GM21529 (cell line): ENCODE results near the gene PHAF1.

Experiments used
- ATAC-seq: cut with Tn5 transposase; IDR thresholded peaks from one replicate; pipeline ENCODE4 v1.9.1; 2021; ENCODE audit not compliant: unreplicated experiment

Gene PHAF1

DNA sequence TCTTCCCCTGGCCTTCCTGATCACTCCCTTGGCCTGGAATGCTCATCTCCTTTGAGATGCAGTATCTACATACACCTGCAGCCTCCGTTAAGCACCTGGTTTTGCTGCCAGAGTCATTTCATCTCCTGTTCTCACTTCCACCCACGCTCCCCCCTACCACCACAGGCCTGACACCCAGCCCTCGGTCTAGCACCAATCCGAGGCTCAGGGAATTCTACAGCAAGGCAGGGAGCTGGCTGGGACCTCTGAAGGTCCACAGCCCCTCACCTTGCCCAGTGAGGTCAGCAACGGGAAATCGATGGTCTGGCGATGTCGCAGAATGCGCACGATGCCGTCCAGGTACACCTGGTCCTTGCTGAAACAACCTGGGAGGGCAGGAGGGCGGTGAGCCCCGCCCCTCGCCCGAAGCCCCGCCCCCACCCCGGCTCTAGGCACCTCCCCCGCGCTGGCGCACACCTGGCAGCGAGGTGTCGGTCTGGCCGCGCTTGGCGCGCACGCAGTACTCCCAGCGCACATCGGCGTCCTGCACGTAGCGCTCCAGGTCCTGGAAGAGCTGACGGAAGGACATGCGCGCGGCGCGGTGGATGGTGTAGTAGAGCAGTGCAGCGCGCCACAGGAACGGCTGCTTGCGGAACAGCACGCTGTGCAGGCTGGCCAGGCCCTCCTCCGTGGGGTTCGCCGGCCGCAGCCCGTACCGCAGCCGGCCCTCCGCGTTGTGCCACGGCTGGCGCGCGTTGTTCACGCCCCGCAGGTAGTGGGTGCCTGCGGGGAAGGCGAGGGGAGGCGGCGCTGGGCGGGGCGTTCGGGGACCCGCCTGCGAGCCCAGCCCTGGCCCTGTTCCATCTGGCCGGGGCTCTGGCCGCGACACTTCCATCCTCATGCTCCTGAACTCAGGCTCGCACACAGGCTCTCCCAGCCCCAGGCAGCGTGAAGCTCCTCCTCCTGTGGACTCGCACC is 68.3 kb downstream of the PHAF1 start:
- ATAC-seq: no peak

DNA sequence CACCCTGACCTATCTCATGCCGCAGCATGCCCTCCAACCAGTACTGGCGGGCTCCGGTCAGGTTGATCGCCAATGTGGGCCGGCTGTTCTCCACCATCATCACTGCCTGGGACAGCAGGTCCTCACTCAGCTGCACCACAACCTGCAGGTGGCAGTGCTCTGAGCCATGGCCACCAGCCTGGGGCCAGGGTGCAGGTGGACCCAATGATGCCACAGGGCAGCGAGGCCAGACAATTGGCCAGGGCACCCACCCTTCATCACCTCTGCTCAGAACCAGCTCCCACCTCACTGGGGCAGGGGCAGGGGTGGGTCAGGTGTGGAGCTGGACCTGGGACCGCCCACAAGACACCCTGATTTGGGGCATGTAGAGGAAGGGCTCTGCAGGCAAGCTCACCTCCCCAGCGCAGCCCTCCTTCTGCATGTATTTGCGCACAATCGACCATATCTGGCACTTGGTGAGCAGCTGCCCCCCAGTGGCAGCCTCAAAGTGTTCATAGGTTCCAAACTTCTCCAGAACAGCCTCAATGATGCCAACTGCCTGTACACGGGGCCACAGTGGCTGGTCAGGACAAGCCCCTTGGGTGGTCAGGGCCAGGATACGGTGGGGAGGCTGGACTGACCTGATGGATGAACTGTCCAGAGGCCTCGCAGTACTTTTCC is 69.8 kb downstream of the PHAF1 start:
- ATAC-seq: no peak

DNA sequence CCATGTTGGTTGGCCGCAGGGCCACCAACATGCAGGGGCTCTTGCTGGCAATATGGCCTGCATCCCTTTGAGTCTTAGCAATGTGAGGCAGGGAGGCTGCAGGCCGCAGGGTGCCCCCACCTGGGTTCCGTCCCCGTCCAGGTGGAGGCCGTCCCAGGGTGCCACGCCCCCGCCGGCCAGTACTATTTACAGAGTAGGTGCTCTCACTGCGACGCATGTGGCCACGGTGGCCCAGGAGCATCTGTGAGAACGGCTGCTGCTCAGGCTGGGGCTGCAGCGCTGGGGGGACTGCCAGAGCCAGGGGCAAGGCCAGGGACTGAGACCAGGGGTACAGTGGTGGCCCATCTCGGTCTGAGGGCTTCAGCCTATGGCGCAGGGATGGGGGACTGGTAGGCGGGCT is 70.4 kb downstream of the PHAF1 start:
- ATAC-seq: no peak

DNA sequence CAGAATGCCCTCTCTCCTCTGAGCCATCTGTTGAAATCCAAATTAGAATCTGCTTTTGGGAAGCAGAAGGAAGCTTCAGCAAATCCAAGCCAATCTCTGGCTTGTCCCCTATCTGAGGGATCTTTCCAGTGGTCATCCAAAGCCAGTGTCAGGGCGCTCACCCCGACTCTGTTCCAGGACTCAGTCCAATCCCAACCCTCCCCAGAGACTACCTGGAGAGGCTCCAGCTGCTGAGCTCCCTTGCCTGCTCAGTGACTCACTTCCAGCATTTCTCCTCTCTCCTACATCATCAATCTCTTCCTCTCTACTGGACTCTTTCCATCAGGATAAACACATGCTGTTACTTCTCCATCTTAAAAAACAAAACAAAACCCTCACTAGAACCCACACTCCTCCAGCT is 71.6 kb downstream of the PHAF1 start:
- no peak for ATAC-seq

DNA sequence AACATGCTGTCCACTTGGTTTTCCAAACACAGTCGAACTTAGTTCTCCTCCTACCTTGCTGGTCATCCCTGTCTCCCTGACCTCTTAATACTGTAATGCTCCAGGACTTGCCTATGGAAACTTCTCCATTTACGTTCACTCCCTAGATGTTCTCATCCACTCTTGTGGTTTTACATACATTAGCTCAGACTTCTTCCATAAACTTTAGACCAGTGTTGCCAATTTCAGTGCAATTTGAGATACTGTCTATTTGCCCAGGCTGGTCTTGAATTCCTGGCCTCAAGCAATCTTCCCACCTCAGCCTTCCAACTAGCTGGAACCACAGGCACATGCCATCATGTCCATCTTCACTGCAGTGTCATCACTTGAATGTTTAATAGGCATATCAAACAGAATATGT is 72.5 kb downstream of the PHAF1 start:
- no peak for ATAC-seq

DNA sequence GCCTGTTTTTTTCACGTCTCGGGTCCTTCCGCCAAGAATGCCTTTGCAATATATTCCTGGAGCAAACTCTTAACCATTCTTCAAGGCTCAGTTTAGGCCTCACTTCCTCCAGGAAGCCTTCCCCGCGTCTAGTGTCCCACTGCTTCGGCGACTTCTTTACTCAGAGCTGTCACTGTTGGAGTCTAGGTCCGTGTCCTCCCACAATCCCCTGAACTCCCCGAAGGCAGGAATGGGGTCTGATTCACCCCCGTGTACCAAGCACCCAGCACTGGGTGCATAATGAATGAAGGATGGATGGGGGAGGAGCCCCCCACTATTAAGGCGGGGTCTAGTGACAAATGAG is 73.5 kb downstream of the PHAF1 start:
- no peak for ATAC-seq

DNA sequence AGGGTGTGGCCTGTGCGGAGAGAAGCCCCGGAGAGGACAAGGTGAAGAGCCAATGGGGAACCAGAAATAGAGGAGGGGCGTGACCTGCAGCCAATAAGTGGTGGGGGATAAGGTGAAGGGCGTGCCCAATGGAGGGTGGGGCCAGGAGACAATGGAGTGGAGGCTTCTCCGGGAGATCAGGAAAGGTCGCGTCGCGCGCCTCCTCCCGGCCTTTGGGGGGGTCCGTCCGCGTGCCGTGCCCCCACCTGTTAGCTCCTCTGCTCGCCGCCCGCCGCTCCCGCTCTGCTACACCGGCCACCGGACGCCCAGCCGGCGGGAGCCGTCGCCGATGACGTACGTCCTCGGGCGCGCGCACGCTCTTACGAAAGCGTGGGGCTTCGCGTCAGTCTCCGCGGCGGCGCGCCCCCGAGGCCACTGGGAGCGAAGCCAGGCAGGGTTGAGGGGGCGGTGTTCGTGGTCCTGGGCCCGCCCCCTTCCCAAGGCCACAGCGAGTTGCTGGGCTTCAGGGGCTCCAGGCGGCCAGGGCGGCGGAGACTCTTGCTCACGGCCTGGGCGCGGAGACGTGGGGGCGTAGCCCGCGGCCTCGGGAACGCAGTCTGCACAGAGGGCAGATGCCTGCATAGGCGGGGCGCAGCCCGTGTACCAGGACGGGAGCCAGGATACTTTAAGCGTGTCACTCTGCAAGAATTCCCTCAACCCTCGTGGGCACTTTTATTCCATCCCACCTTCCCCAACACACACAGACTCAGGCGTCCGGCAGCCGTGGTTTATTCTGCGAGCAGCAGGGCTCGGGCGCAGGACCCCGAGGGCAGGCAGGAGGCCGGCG is 74.1 kb downstream of the PHAF1 start, which contains the start of gene MATCAP1:
MATCAP1 (minus strand) TSS at position 337 of the 826 bp plus-strand sequence. CDS start 3,353 bp downstream, outside the sequence.
- ATAC-seq: peak; percentile 91

DNA sequence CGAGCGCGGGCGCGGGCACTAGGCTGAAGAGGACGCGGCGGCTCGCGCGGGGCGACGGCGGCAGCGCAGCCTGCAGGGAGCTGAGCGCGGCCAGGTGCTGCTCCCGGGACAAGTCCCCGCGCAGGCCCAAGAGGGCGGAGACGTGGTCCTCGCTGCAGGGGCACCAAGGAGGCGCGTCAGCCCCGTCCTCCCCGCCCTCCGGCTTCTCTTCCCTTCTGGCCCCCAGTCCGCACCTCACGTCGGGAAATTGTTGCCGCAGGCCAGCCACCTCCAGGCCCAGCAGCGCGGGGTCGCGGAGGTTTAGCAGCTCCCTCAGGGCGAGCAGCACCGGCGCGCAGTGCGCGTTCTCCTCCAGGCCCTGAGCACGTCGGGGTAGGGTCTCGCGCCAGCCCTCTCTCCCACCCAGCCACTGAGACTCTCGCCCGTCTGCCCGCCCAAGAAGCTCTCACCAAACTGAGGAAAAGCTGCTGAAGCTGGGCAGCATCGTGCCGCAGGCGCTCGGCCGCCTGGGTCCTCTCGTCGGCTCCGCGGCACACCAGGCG is 74.8 kb downstream of the PHAF1 start:
- no peak for ATAC-seq

DNA sequence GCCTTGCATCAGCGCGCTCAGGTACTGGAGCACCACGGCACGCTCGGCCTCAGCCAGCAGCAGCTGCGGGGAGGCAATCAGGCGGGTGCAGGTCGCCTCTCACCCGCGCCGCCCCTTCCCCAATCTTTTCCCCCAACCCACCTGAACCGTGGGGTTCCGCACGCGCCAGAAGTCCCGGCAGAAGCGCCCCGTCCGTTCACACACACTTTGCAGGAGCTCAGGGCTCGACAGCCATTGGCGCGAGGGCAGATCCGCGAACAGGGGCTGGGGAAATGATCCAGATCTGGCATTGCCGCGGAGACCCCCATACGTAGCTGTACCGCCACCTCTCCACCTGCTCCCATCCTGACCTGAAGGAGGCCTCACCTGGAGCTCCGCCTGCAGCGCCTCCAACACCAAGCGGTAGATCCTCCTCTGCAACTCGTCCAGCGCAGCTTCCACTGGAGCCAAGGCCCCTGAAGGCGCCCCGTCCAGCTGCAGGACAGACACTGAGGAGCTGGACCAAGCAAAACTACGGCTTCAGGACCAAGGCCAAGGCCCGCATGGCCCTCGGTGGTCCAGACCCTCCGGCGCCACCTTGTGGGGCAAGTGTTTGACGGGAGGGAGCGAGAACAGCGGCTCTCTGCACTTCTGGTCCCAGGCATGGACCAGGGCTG is 75.4 kb downstream of the PHAF1 start:
- no peak for ATAC-seq

DNA sequence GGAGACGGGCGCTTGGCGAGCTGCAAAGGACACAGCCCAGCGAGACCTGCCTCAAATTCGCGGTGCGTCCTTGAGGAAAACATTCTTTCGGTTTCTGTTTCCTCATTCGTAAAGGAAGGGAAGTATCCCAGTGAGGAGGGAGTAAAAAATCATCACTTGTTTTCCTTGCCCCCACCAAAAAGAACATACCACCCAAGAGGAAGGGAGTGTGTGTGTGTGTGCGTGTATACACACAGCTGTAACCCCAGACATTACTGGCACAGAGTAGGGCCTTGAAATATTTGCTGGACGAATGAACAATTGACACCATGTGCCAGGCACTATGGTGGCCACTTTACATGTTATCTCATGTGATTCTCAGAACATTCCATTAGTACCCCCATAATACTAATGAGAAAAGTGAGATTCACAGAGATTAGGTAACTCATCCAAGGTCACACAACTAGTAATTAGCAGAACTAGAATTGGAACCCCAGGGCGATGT is 76.0 kb downstream of the PHAF1 start:
- no peak for ATAC-seq

DNA sequence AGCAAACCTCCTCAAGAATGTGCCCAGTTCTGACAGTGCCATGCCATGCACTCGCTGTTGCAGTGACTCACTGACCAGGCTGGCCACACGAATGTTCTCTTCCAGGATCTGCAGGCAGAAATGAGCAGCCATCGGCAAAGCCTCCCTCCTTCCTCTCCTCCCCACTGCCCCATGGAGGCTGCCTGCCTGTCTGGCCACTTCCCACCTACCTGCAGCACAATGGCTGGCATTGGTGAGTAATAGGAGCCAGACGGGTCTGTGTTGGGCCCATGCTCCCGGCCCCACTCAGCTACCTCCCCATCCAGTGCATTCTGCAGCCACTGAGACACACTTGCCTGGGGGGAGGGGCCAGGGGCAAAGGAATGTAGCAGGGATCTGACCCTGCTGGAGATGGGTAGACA is 76.8 kb downstream of the PHAF1 start:
- ATAC-seq: no peak

DNA sequence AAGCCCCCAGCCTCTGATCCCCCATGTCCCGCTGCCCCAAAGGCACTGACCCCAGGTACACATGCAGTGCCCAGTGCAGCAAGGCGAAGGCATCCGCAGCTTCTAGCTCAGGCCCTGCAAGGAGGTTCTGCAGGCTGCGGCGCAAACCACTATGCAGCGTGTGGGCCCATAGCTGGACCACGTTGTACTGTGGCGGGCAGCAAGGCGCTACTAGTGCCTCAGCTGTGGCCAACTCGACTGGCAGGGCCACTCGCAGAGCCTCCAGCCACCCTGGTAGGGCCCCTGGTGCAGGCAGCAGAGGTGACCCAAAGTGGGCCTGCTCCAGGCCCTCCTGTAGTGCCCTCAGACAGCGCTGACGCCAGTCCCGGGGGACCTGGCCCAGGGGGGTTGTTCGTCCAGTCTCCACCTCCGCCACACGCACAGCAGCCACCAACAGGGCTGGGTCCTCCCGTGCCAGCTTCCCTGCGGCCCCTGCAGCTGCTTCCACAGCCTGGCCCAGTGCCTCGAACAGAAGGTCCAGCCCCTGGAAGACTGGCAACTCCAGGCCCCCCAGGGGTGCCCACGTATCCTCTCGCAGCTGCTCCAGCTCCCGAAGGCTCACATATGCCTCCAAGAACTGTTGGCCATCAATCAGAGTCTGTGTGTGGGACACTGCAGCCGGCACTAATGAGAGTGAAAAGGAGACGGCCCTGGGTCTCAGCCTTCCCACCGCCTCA is 77.6 kb downstream of the PHAF1 start:
- ATAC-seq: no peak

DNA sequence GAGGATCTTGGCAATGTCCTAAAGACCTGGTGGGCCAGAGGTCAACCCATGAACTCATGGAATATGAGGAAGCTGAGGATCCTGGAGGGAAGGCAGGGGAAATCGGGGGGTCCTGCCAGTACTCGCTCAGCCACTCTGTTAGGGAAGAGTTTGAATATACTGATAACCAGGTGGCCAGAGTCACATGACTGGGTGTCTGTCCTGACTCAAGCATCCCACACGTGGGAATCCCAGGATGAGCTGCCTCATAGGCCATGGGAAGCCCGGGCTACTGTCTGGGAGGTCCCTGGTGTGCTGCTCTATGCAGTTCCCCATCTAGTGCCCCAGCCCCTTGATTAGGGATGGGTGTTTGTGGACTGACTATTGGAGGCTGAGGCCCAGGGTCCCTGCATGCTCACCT is 78.6 kb downstream of the PHAF1 start:
- ATAC-seq: no peak

DNA sequence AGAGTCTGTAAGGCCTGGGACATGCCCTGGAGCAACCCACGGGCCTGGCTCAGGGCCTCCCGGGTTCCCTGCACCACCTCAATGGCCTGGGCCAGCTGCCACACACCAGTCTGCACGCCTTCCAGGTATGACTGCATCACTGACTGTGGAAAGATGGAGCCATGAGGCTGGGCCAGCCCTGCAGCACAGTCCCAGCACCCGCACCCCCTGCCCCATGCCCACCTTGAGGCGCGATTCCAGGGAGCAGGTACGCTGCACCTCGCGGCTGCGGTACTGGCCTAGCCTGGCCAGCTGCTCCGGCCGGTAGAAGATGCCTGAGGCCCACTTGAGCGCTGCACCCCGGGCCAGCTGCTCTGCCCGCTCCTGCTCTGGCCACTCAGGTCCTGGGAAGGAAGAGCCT is 79.1 kb downstream of the PHAF1 start:
- ATAC-seq: no peak

DNA sequence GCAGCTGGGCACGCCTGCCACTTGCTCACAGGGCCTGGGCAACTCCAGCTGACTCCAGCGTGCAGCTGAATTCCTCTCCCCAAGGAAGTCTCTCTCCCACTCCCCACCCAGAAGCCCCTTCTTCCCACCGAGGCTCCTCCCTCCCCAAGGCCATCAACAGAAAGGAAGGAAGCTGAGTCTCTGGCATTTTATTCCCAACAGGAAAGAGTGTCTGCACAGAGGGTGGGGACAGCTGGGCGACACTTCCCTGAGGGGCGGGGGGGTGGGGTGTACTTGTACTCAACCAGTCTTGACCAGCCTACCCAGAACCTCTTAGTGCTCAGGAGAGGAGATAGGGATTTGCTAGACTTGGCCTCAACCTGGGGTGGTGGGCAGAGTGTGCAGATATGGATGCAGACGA is 80.3 kb downstream of the PHAF1 start, which contains the start of gene EXOC3L1:
EXOC3L1 (minus strand) TSS at position 96 of the 400 bp plus-strand sequence. CDS start 460 bp downstream, outside the sequence.
- ATAC-seq: no peak

DNA sequence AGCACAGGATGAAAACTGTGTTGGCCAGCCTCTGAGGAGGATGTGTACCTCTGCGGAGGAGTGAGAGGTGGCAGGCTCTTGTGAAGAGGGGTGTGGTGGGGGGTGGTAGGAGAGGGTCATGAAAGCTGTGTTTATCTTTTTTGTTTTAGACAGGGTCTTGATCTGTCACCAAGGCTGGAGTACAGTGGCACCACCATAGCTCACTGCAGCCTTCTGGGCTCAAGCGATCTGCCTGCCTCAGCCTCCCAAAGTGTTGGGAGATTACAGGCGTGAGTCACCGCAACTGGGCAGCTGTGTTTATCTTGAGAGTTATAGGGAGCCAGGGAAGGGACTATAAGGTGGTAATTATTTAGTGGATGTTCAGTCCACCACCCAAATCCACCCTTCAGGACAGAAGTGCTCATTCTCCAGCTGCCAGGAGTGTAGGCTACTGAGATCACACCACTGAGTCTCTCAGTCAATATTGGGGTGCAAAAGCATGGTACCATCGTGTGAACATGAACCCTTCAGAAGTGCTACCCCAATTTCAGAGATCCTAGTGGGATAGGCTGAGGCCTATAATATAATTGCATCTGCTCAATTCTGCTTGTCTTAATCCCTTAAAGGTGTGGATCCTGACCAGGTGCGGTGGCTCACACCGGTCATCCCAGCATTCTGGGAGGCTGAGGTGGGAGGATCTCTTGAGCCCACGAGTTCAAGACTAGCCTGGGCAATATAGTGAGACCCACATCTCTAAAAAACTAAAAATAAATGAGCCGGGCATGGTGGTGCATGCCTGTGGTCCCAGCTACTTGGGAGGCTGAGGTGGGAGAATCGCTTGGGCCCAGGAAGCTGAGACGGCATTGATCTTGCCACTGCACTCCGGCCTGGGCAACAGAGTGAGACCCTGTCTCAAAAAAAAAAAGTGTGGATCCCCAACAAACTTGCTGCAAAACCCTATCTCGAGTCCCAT is 81.0 kb downstream of the PHAF1 start:
- ATAC-seq: no peak

DNA sequence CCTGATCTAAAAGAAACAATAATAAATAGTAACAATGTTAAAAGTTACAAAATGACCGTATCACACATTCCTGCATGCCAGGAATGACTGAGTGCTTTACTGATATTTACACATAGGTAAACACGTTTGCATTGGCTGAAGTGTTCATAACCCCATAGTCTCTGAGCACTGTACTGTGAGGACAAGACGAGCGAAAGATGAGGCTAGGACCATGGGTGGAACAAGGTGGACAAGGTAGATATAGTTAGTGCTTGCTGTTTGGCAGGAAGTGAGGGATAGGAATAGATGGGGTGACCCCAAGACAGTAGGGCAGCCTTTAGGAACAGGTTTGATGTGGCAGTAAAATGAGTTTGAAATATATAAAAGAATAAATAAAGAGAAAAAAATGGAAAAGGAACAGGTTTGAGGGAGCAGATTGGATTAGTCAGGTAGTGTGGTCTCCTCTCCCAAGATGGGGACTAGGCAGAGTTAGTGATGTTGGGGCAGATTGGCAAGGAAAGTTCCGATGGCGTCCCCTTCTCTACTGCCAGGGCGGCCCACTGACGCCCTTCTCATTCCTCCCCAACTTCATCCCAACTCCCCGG is 81.8 kb downstream of the PHAF1 start:
- no peak for ATAC-seq

DNA sequence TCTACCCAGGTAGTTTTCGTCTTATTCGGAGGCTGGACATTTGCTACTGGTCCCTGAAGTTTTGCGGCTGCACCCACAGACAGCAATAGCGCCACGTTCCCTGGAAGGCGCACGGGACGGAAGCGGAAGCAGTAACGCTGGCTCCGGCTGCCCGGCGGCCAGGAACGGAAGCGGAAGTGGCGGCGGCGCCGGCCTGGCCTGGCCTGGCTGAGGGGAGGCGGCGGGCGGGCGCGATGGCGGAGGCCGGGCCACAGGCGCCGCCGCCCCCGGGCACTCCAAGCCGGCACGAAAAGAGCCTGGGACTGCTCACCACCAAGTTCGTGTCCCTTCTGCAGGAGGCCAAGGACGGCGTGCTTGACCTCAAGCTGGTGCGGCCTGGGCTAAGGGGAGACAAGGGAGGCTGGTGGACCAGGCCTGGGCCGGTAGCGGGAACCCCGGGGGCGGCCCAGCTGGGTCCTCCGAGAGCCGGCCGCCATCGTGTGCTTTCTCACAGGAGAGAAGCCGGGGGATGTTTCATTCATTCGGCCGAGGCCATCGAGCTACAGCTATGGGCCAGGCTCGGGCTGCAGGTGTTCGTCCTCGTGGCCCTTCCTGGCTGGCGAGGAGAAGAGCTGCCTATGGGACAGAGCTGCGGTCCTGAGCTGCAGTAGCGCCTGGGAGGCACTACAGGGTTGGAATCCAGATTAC is 82.4 kb downstream of the PHAF1 start, which contains the start of gene E2F4:
E2F4 (plus strand) TSS at position 161 of the 687 bp plus-strand sequence; CDS start at position 234, 73 bp downstream.
- peak; percentile 88 for ATAC-seq
